HCT116 (cell line): Measurements from ENCODE around the gene SMCR8. TPM values are rescaled to one million over a fixed set of nuclear protein-coding genes. Genes with fewer than 3 reads are reported as not detected.
"Not testable (repeated sequence)": the region's sequence is repeated elsewhere in the genome, so short reads cannot be mapped to it uniquely, and the experiment has no call there.

Experiments
- ATAC-seq: fragments of 200-7000 bp; cut with Tn5 transposase; 2 replicates; pipeline ENCODE4 v1.9.1; 2020; ENCODE audit warnings: mild to moderate bottlenecking, moderate library complexity
- BruUV-seq: library from RNA; stranded (reverse); fragments of 400-500 nt; replicated peaks from 2 replicates; lab custom pipeline; 2021; lab: Mats Ljungman, UMichigan
- CTCF ChIA-PET: fragments of 300-600 bp; sonication (Branson Sonifier 250); formaldehyde crosslinking; loops from one replicate; lab custom pipeline; 2021; ENCODE audit warnings: antibody characterized with exemption; lab: Charles Lee
- POLR2A ChIA-PET: fragments of 300-600, 350-600 bp; sonication (Branson Sonifier 250); formaldehyde crosslinking; loops from one replicate; lab custom pipeline; 2021; ENCODE audit warnings: antibody characterized with exemption; lab: Charles Lee
- RAD21 ChIA-PET, 2 experiments: fragments of 300-600 bp; sonication (Branson Sonifier 250); formaldehyde crosslinking; loops; one replicate each; lab custom pipeline; 2023; ENCODE audit warnings: low total read pairs in 2 of 2; ENCODE audit not compliant: uncharacterized antibody in 2 of 2, unreplicated experiment in 2 of 2, low non-redundant PET in 1 of 2; lab: Charles Lee
- DNase-seq: peaks from one replicate; pipeline ENCODE4 v3.0.0-alpha.2; 2010; ENCODE audit warnings: low read depth, low spot score
- H2AFZ ChIP-seq: fragments of 200-600 bp; shearing (Covaris generic), sonication (generic); 2 replicates; pipeline ENCODE4 v1.6.1; 2017; ENCODE audit warnings: low read depth, mixed run types, mixed read lengths, antibody characterized with exemption, low read length; ENCODE audit not compliant: poor library complexity, severe bottlenecking
- H3K27ac ChIP-seq: 2 replicates; pipeline ENCODE4 v1.5.1; 2012; ENCODE audit warnings: low read depth, low read length
- H3K27me3 ChIP-seq: fragments of 200-600 bp; sonication (generic); 2 replicates; pipeline ENCODE4 v1.6.1; 2016; ENCODE audit warnings: mixed run types, low read length, mixed read lengths; ENCODE audit not compliant: insufficient read depth
- H3K36me3 ChIP-seq, 2 experiments: fragments of 200-500 bp in 1 of 2; fragments of 200-600 bp in 1 of 2; sonication (Bioruptor generic) in 1 of 2; sonication (generic) in 1 of 2; 2 replicates each; pipeline versions ENCODE4 v1.5.1 to v1.6.1; 2014 to 2016; ENCODE audit warnings: low read length in 2 of 2, inconsistent platforms in 1 of 2, mixed read lengths in 1 of 2, mixed run types in 1 of 2; ENCODE audit not compliant: insufficient read depth in 2 of 2, control insufficient read depth in 1 of 2
- H3K4me1 ChIP-seq, 2 experiments: fragments of 200-600 bp in 1 of 2; sonication (generic) in 1 of 2; 2 replicates each; pipeline versions ENCODE4 v1.5.1 to v1.6.1; 2012 to 2017; ENCODE audit warnings: low read length in 2 of 2, inconsistent platforms in 1 of 2, mild to moderate bottlenecking in 1 of 2, mixed read lengths in 1 of 2, mixed run types in 1 of 2, moderate library complexity in 1 of 2; ENCODE audit not compliant: insufficient read depth in 2 of 2, control insufficient read depth in 1 of 2
- H3K4me2 ChIP-seq: fragments of 200-600 bp; sonication (generic); 2 replicates; pipeline ENCODE4 v1.6.1; 2017; ENCODE audit warnings: mixed run types, low read length, mixed read lengths
- H3K4me3 ChIP-seq, 2 experiments: fragments of 200-600 bp in 1 of 2; sonication (generic) in 1 of 2; replicated peaks in 1 of 2; 2 replicates each; pipeline ENCODE4 v1.5.1; 2011 to 2016; ENCODE audit warnings: low read length in 2 of 2, control low read depth in 1 of 2, low read depth in 1 of 2, mild to moderate bottlenecking in 1 of 2, mixed read lengths in 1 of 2, mixed run types in 1 of 2
- H3K79me2 ChIP-seq: fragments of 200-600 bp; sonication (generic); 2 replicates; pipeline ENCODE4 v1.6.1; 2017; ENCODE audit warnings: mild to moderate bottlenecking, mixed run types, low read length, moderate library complexity, mixed read lengths; ENCODE audit not compliant: insufficient read depth
- H3K9ac ChIP-seq: fragments of 200-600 bp; sonication (generic); 2 replicates; pipeline ENCODE4 v1.6.1; 2016; ENCODE audit warnings: low read length, mixed read lengths
- H3K9me2 ChIP-seq: fragments of 200-600 bp; sonication (generic), shearing (Covaris generic); 2 replicates; pipeline ENCODE4 v1.6.1; 2017; ENCODE audit warnings: mixed run types, mild to moderate bottlenecking, moderate library complexity; ENCODE audit not compliant: insufficient read depth
- H3K9me3 ChIP-seq, 2 experiments: fragments of 200-500 bp in 1 of 2; fragments of 200-600 bp in 1 of 2; sonication (Bioruptor generic) in 1 of 2; sonication (generic) in 1 of 2; 2 replicates each; pipeline ENCODE4 v1.6.1; 2014 to 2017; ENCODE audit warnings: low read length in 2 of 2, mixed read lengths in 2 of 2, inconsistent platforms in 1 of 2, low read depth in 1 of 2, mild to moderate bottlenecking in 1 of 2, mixed run types in 1 of 2, moderate library complexity in 1 of 2; ENCODE audit not compliant: control insufficient read depth in 1 of 2, insufficient read depth in 1 of 2
- H4K20me1 ChIP-seq: fragments of 200-600 bp; sonication (generic), shearing (Covaris generic); 2 replicates; pipeline ENCODE4 v1.6.1; 2017; ENCODE audit warnings: mixed run types, mild to moderate bottlenecking, moderate library complexity; ENCODE audit not compliant: insufficient read depth
- CEBPB ChIP-seq: IDR thresholded peaks from 2 replicates; pipeline ENCODE4 v1.6.1; 2012; ENCODE audit warnings: low read depth
- EGR1 ChIP-seq: IDR thresholded peaks from 2 replicates; pipeline ENCODE4 v1.6.1; 2012; ENCODE audit warnings: low read depth
- EZH2 ChIP-seq: fragments of 200-600 bp; sonication (generic); IDR thresholded peaks from 2 replicates; pipeline ENCODE4 v1.6.1; 2017; ENCODE audit warnings: antibody characterized with exemption, mixed run types
- FOSL1 ChIP-seq: IDR thresholded peaks from 2 replicates; pipeline ENCODE4 v1.6.1; 2012; ENCODE audit warnings: low read depth
- SP1 ChIP-seq: IDR thresholded peaks from 2 replicates; pipeline ENCODE4 v1.6.1; 2012; ENCODE audit warnings: low read depth
- intact Hi-C: fragments of 100-400 bp; cut with micrococcal nuclease; formaldehyde crosslinking; loops from 2 replicates; pipeline ENCODE4 v1.10.0; 2022
- total RNA-seq: library from RNA; stranded (reverse); gene quantifications from one replicate; pipeline ENCODE4 v1.2.1, GENCODE V29; 2021; ENCODE audit not compliant: unreplicated experiment
- TF ChIP-seq, protein P1 (sequence below): IDR thresholded peaks from 2 replicates; pipeline ENCODE4 v1.6.1; 2012
- TF ChIP-seq, protein P2 (sequence below): IDR thresholded peaks from 2 replicates; pipeline ENCODE4 v1.6.1; 2012; ENCODE audit warnings: low read depth
- TF ChIP-seq, protein P3 (sequence below): IDR thresholded peaks from 2 replicates; pipeline ENCODE4 v1.6.1; 2011; ENCODE audit warnings: mild to moderate bottlenecking, low read length, moderate library complexity; ENCODE audit not compliant: insufficient replicate concordance; ENCODE audit errors: extremely low read depth
- TF ChIP-seq, protein P4 (sequence below), 3 experiments: fragments of 200-600 bp in 1 of 3; sonication (generic) in 1 of 3; IDR thresholded peaks in 2 of 3; conservative IDR thresholded peaks in 1 of 3; 2 replicates each; pipeline ENCODE4 v1.5.1; 2012 to 2017; ENCODE audit warnings: low read depth in 2 of 3, low read length in 2 of 3, antibody characterized with exemption in 1 of 3, borderline replicate concordance in 1 of 3, control low read depth in 1 of 3, mild to moderate bottlenecking in 1 of 3, mixed read lengths in 1 of 3, mixed run types in 1 of 3, moderate library complexity in 1 of 3; ENCODE audit not compliant: insufficient read depth in 1 of 3

The SMCR8 gene
- total RNA-seq, 1 experiment from 2014 or later, result 12.7 TPM

GRCh38 chr17:18371455-18371854 is 56.4 kb downstream of the SMCR8 start:
- Histone ChIP-seq H3K4me3 (no peak overlapping the region), H3K27ac (no peak overlapping the region), H3K4me2 (no peak overlapping the region), H3K9me3 (no peaks in the 10 kb centered on the region), H3K79me2 (no peaks in the 10 kb centered on the region), H3K36me3 (no peaks in the 10 kb centered on the region), H3K27me3 (no peaks in the 10 kb centered on the region), H3K9ac (no peak overlapping the region), H3K4me1 (peaks cover 0 to 4% of the 10 kb centered on the region in 2 experiments; a peak in 1 of 4 replicates), H2AFZ (no peak overlapping the region), H4K20me1 (no peaks in the 10 kb centered on the region), H3K9me2 (no peaks in the 10 kb centered on the region)
- no peak for TF ChIP-seq FOSL1
- no peak for TF ChIP-seq EZH2
- TF ChIP-seq CEBPB, result no peak
- TF ChIP-seq, protein P1, sequence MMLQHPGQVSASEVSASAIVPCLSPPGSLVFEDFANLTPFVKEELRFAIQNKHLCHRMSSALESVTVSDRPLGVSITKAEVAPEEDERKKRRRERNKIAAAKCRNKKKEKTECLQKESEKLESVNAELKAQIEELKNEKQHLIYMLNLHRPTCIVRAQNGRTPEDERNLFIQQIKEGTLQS, result no peak
- TF ChIP-seq EGR1, result no peak
- TF ChIP-seq, protein P2, sequence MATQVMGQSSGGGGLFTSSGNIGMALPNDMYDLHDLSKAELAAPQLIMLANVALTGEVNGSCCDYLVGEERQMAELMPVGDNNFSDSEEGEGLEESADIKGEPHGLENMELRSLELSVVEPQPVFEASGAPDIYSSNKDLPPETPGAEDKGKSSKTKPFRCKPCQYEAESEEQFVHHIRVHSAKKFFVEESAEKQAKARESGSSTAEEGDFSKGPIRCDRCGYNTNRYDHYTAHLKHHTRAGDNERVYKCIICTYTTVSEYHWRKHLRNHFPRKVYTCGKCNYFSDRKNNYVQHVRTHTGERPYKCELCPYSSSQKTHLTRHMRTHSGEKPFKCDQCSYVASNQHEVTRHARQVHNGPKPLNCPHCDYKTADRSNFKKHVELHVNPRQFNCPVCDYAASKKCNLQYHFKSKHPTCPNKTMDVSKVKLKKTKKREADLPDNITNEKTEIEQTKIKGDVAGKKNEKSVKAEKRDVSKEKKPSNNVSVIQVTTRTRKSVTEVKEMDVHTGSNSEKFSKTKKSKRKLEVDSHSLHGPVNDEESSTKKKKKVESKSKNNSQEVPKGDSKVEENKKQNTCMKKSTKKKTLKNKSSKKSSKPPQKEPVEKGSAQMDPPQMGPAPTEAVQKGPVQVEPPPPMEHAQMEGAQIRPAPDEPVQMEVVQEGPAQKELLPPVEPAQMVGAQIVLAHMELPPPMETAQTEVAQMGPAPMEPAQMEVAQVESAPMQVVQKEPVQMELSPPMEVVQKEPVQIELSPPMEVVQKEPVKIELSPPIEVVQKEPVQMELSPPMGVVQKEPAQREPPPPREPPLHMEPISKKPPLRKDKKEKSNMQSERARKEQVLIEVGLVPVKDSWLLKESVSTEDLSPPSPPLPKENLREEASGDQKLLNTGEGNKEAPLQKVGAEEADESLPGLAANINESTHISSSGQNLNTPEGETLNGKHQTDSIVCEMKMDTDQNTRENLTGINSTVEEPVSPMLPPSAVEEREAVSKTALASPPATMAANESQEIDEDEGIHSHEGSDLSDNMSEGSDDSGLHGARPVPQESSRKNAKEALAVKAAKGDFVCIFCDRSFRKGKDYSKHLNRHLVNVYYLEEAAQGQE, result no peak
- no peak for TF ChIP-seq SP1
- TF ChIP-seq, protein P3, sequence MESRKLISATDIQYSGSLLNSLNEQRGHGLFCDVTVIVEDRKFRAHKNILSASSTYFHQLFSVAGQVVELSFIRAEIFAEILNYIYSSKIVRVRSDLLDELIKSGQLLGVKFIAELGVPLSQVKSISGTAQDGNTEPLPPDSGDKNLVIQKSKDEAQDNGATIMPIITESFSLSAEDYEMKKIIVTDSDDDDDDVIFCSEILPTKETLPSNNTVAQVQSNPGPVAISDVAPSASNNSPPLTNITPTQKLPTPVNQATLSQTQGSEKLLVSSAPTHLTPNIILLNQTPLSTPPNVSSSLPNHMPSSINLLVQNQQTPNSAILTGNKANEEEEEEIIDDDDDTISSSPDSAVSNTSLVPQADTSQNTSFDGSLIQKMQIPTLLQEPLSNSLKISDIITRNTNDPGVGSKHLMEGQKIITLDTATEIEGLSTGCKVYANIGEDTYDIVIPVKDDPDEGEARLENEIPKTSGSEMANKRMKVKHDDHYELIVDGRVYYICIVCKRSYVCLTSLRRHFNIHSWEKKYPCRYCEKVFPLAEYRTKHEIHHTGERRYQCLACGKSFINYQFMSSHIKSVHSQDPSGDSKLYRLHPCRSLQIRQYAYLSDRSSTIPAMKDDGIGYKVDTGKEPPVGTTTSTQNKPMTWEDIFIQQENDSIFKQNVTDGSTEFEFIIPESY, result no peak
- TF ChIP-seq, protein P4, sequence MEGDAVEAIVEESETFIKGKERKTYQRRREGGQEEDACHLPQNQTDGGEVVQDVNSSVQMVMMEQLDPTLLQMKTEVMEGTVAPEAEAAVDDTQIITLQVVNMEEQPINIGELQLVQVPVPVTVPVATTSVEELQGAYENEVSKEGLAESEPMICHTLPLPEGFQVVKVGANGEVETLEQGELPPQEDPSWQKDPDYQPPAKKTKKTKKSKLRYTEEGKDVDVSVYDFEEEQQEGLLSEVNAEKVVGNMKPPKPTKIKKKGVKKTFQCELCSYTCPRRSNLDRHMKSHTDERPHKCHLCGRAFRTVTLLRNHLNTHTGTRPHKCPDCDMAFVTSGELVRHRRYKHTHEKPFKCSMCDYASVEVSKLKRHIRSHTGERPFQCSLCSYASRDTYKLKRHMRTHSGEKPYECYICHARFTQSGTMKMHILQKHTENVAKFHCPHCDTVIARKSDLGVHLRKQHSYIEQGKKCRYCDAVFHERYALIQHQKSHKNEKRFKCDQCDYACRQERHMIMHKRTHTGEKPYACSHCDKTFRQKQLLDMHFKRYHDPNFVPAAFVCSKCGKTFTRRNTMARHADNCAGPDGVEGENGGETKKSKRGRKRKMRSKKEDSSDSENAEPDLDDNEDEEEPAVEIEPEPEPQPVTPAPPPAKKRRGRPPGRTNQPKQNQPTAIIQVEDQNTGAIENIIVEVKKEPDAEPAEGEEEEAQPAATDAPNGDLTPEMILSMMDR (IDR thresholded peaks at IDR 0.05 in 2 of 3, conservative IDR thresholded peaks at IDR 0.05 in 1 of 3; ENCODE audit: borderline replicate concordance in 1 of 3, insufficient read depth in 1 of 3, low read depth in 2 of 3, low read length in 2 of 3), result no peak
- BruUV-seq, result no TSS peak
- POLR2A ChIA-PET, result no interaction called here
- intact Hi-C loops, result no loop called here
- RAD21 ChIA-PET, result no interaction called here
- DNase-seq (no peak), ATAC-seq (no peak)
- CTCF ChIA-PET, result no interaction called here

- H3K27me3 ChIP-seq, ATAC-seq, H3K9me2 ChIP-seq, H3K4me3 ChIP-seq, POLR2A ChIA-PET, H3K4me1 ChIP-seq, H4K20me1 ChIP-seq, H3K9ac ChIP-seq, RAD21 ChIA-PET, BruUV-seq, H3K36me3 ChIP-seq, intact Hi-C loops, CTCF ChIA-PET, H2AFZ ChIP-seq, H3K79me2 ChIP-seq, H3K4me2 ChIP-seq, H3K27ac ChIP-seq, DNase-seq, H3K9me3 ChIP-seq: not testable (repeated sequence)
Measured at GRCh38 chr17:18373181-18373580, 58.1 kb downstream of the SMCR8 start.
